NCI-H226 (cell line): ENCODE measurements around the gene CEPT1.
"Not testable (repeated sequence)": the region's sequence is repeated elsewhere in the genome, so short reads cannot be mapped to it uniquely, and the experiment has no call there.

Source experiments
- DNase-seq: peaks from one replicate; pipeline ENCODE4 v3.0.0-alpha.2; 2015

Gene CEPT1

DNA sequence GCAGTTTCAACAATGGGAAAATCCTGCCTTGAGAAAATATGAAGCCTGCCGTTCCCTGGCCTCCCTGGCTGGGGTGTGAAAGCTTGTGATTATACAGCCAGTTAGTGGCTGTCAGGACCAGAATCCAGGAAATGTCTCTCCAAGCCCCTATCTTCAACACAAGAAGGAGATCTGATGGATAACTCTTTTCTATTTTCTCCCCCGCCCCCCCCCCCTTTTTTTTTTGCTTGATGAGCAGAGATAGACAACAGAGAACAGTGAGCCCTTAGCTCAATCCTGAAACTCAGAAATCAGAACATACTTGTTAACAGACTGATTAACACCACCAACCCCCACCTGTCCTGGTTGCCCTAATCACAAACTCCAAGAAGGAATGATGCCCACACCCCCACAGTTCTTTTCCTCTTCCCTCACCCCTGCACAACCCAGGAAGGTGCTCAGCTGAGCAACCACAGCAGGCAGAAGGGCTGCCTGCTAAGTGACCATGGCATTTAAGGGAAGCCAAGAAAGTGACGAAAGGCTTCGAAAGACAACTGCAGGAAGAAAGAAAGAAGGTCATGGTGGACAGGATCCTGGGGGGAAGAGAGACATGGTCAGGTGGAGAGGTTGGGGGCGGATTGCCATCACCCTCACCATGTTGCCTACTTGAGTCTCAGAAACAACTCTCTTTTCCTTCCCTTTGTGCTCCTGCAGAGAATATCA, 72.8 kb downstream of the CEPT1 start:
- DNase-seq, result no peak

- DNase-seq, result no peak
Measured at GRCh38 chr1:111213412-111213811, 73.4 kb downstream of the CEPT1 start.

- DNase-seq, result no peak
Measured at GRCh38 chr1:111214074-111214801, 74.2 kb downstream of the CEPT1 start.

- DNase-seq, result no peak
Measured at GRCh38 chr1:111214884-111215283, 74.9 kb downstream of the CEPT1 start.

DNA sequence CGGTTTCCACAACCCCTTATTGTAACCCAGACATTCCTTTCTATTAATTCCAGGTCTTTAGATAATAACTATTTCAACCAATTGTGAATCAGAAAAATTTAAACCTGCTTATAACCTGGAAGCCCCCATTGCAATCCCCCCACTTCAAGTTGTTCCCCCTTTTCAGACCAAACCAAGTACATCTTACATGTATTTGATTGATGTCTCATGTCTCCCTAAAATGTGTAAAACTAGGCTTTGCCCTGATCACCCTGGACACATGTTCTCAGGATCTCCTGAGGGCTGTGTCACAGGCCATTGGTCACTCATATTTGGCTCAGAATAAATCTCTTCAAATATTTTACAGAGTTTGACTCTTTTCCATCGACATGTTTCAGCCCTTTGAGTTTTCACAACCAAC, 75.3 kb downstream of the CEPT1 start:
- DNase-seq, result not testable (repeated sequence)

GRCh38 chr1:111216751-111217150, 76.7 kb downstream of the CEPT1 start:
- no peak for DNase-seq

DNA sequence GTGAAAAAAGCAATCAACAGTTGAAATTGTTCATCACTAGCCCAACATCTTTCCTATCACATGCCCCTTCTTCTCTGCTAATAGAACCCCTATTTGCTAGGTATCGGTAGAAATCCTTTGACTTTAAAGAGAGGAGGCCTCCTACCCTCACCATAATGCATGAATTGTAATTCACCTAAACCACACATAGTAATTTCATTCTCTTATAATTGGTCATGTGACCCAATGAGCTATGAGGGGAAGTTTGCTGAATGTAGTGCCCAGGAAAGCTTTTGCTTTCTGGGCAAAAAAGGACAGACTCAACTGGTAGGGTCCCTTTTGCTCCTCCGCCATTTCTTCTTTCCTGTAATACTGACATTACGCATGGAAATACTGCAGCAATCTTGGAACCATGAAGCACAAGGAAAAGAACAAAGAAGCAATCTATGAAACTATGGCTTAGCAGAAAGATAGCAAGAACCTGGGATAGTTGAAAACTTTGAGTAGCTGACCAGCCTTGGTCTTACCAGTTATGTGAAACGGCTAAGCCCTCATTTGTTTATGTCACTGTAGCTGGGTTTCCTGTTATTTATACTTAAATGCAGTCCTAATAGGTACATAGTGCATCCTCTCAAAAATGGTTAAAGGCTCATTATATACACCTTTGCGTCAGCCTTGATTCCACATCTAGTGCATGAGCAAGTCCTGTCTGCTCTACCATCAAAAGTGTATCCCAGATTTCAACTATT, 77.3 kb downstream of the CEPT1 start:
- DNase-seq, result no peak

DNA sequence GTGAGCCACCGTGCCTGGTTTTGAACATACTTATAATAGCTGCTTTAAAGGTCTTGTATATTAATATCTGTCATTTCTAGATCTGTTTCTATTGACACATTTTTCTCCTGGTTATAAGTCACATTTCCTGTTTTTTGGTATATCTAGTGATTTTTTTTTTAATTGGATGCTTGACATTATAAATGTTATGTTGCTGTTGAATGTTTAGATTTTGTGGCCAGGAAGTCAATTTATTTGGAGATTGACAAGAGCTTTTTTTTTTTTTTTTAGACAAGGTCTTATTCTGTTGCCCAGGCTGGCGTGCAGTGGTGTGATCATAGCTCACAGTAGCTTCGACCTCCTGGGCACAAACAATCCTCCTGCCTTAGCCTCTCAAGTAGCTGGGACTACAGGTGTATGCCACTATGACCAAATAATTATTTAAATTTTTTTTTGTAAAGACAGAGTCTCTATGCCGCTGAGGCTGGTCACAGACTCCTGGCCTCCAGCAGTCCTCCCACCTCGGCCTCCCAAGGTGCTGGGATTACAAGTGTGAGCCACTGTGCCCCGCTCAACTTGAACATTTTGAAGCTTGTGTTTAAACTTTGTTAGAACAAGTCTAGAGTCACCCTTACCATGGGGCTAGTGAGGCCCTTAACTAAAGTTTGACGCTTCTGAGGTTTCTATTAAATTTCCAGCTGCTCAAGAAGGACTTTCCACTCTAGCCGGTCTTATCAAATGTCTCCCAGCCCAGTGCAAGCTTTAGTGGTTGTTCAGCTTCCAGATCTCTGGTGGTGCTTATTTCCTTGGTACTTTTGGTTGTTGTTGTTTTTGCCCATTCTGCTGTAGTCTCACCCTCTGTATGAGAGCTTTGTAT, 78.9 kb downstream of the CEPT1 start:
- no peak for DNase-seq

GRCh38 chr1:111219557-111220286, 79.7 kb downstream of the CEPT1 start:
- DNase-seq, result no peak

DNA sequence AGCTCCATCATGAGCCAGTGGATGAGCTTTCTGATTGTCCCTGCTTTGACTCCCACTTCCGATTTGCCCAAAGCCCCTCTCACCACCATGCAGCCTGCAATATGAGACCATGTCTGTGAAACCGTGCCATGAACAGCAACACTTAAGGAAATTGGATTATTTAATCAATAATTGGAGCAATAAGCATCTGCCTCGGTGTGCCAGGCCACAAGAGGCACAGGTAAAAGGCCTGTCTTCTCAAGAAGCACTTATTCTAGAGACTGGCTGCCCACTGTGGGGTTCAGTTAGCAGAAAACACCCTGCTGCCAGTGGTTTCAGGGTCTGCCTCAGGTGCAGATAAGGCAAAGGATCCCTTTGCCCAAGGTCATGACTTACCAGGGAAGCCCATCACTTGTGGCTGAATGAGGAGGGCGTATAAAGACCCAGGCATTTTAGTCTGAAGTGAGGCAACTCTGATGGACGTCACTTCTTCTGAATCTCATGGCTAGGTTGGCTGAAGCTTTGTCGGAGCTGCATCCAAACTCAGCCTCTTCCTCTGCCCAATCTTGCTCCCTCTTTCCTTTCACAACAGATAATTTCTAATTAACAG, 80.4 kb downstream of the CEPT1 start:
- no peak for DNase-seq

GRCh38 chr1:111221276-111221632, 81.2 kb downstream of the CEPT1 start:
- DNase-seq, result peak; percentile 89

- DNase-seq, result no peak
Measured at GRCh38 chr1:111221633-111222291, 81.7 kb downstream of the CEPT1 start.

- peak; percentile 54 for DNase-seq
Measured at GRCh38 chr1:111222308-111223125, 82.5 kb downstream of the CEPT1 start.

- DNase-seq, result no peak
Measured at GRCh38 chr1:111223126-111223685, 83.2 kb downstream of the CEPT1 start.

- DNase-seq, result no peak
Measured at GRCh38 chr1:111225091-111225490, 85.1 kb downstream of the CEPT1 start.

DNA sequence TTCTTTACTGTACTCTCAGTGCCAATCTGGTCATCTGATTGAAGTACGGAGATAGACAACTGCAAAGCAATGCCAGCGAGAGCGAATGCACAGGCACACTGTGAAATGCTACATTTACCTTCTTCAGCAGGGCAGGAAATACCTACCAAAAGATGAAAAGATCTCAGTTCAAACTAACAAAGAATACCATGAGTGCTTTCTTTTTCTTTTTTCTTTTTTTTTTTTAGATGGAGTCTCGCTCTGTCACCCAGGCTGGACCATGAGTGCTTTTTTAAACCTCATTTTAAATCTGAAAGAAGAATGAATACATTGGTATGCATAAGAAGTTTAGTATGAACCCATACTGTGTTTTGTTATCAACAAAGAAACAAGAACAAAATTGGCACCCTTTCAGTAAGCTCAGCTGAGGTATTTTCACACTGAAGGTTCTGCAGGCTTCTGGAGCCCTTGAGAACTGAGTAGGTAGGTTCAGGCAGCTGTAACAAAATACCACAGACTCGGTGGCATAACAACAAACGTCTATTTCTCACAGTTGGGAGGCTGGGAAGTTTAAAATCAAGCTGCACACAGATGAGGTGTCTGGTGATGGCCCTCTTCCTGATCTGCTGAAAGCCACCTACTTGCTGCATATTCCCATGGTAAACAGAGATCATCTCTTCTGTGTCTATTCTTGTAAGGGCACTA, 85.8 kb downstream of the CEPT1 start:
- no peak for DNase-seq

- DNase-seq, result peak; percentile 53
Measured at GRCh38 chr1:111227434-111227833, 87.4 kb downstream of the CEPT1 start, which contains the start of gene CHI3L2. CHI3L2 (plus strand) TSS chr1:111227713; CDS start chr1:111227730, 17 bp downstream.

GRCh38 chr1:111227851-111228747, 88.1 kb downstream of the CEPT1 start:
- DNase-seq, result peak; percentile 83
